DND-41 (cell line): ENCODE measurements around the gene RGL1.

ENCODE experiments used
- ATAC-seq: fragments of 200-7000 bp; cut with Tn5 transposase; 3 replicates; pipeline ENCODE4 v1.9.1; 2021; ENCODE audit warnings: low read depth; ENCODE audit not compliant: insufficient read depth
- DNase-seq: peaks from one replicate; pipeline ENCODE4 v3.0.0-alpha.2; 2020
- H2AFZ ChIP-seq: 2 replicates; pipeline ENCODE4 v1.6.0; 2012; ENCODE audit warnings: low read depth, low read length
- H3K27ac ChIP-seq: 2 replicates; pipeline ENCODE4 v1.5.1; 2012; ENCODE audit warnings: low read length, inconsistent platforms
- H3K27me3 ChIP-seq: fragments of 200-600 bp; sonication (generic); 2 replicates; pipeline ENCODE4 v1.6.0; 2012; ENCODE audit warnings: low read length, mild to moderate bottlenecking, inconsistent platforms; ENCODE audit not compliant: insufficient read depth, poor library complexity
- H3K36me3 ChIP-seq: 2 replicates; pipeline ENCODE4 v1.5.1; 2012; ENCODE audit warnings: low read length, inconsistent platforms; ENCODE audit not compliant: insufficient read depth
- H3K4me1 ChIP-seq: 2 replicates; pipeline ENCODE4 v1.5.1; 2012; ENCODE audit warnings: mild to moderate bottlenecking, low read length; ENCODE audit not compliant: insufficient read depth
- H3K4me2 ChIP-seq: 2 replicates; pipeline ENCODE4 v1.6.0; 2012; ENCODE audit warnings: mild to moderate bottlenecking, moderate library complexity, low read length, inconsistent platforms; ENCODE audit not compliant: insufficient read depth
- H3K4me3 ChIP-seq, 2 experiments: fragments of 200-600 bp in 1 of 2; shearing (Covaris generic) in 1 of 2; 2 replicates each; pipeline ENCODE4 v1.5.1; 2012 to 2016; ENCODE audit warnings: inconsistent platforms in 2 of 2, low read length in 2 of 2, mild to moderate bottlenecking in 2 of 2, low read depth in 1 of 2, moderate library complexity in 1 of 2
- H3K79me2 ChIP-seq: 2 replicates; pipeline ENCODE4 v1.6.0; 2012; ENCODE audit warnings: low read length, inconsistent platforms; ENCODE audit not compliant: insufficient read depth
- H3K9ac ChIP-seq: 2 replicates; pipeline ENCODE4 v1.6.0; 2012; ENCODE audit warnings: low read depth, mild to moderate bottlenecking, inconsistent platforms, low read length, moderate library complexity
- H3K9me3 ChIP-seq: 2 replicates; pipeline ENCODE4 v1.5.1; 2012; ENCODE audit warnings: low read length, moderate library complexity, mild to moderate bottlenecking, inconsistent platforms; ENCODE audit not compliant: insufficient read depth, severe bottlenecking
- H4K20me1 ChIP-seq: 2 replicates; pipeline ENCODE4 v1.6.0; 2012; ENCODE audit warnings: low read length; ENCODE audit not compliant: insufficient read depth
- EZH2 ChIP-seq: IDR thresholded peaks from 3 replicates; pipeline ENCODE4 v1.6.1; 2012; ENCODE audit warnings: borderline replicate concordance, low read depth, mild to moderate bottlenecking, moderate library complexity, low read length, inconsistent platforms; ENCODE audit not compliant: severe bottlenecking
- TF ChIP-seq, protein P1 (sequence below): IDR thresholded peaks from 2 replicates; pipeline ENCODE4 v1.5.1; 2012; ENCODE audit warnings: borderline replicate concordance, low read length, moderate library complexity, mild to moderate bottlenecking; ENCODE audit not compliant: poor library complexity, severe bottlenecking; ENCODE audit errors: extremely low read depth

The RGL1 gene

DNA sequence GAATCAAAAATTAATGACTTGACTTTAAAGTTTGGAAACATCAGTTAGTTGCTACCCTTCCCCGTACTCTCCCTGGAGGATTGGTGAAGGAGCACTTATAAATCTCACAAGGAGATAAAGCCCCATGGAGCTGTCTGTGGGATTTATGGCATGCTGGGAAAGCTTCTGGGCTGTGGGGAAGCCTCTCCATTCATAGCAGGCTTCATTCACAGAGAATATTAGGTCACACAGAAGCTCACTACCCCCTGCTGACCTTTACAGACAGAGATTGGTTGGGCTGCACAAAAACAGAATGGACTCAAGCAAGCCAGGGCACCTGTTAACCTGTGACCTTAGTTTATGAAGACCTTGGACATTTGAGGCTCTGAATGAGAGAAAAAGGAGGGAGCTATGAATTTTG lies 32.1 kb downstream of the RGL1 start:
- no peak for ATAC-seq
- no peak for TF ChIP-seq EZH2
- TF ChIP-seq, protein P1, sequence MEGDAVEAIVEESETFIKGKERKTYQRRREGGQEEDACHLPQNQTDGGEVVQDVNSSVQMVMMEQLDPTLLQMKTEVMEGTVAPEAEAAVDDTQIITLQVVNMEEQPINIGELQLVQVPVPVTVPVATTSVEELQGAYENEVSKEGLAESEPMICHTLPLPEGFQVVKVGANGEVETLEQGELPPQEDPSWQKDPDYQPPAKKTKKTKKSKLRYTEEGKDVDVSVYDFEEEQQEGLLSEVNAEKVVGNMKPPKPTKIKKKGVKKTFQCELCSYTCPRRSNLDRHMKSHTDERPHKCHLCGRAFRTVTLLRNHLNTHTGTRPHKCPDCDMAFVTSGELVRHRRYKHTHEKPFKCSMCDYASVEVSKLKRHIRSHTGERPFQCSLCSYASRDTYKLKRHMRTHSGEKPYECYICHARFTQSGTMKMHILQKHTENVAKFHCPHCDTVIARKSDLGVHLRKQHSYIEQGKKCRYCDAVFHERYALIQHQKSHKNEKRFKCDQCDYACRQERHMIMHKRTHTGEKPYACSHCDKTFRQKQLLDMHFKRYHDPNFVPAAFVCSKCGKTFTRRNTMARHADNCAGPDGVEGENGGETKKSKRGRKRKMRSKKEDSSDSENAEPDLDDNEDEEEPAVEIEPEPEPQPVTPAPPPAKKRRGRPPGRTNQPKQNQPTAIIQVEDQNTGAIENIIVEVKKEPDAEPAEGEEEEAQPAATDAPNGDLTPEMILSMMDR, result no peak
- Histone ChIP-seq H4K20me1 (no peaks in the 10 kb centered on the region), H3K4me3 (no peak overlapping the region), H3K27ac (no peak overlapping the region), H3K27me3 (no peaks in the 10 kb centered on the region), H2AFZ (no peak overlapping the region), H3K4me1 (peaks cover 3% of the 10 kb centered on the region; the same call in 1 of the 2 replicates), H3K36me3 (no peaks in the 10 kb centered on the region), H3K9me3 (no peaks in the 10 kb centered on the region), H3K79me2 (no peaks in the 10 kb centered on the region), H3K9ac (no peak overlapping the region), H3K4me2 (no peak overlapping the region)
- DNase-seq, result no peak

- no peaks in the 10 kb centered on the region for H4K20me1 ChIP-seq
- H3K79me2 ChIP-seq, result no peaks in the 10 kb centered on the region
- H3K36me3 ChIP-seq, result no peaks in the 10 kb centered on the region
- H3K4me1 ChIP-seq, result peaks cover 6% of the 10 kb centered on the region; the same call in 1 of the 2 replicates
- no peak overlapping the region for H3K9ac ChIP-seq
- DNase-seq (no peak), ATAC-seq (no peak)
- no peak overlapping the region for H3K4me2 ChIP-seq
- no peaks in the 10 kb centered on the region for H3K9me3 ChIP-seq
- no peaks in the 10 kb centered on the region for H3K27me3 ChIP-seq
- H3K27ac ChIP-seq, result no peak overlapping the region
- TF ChIP-seq, protein P1, result no peak
- no peak for TF ChIP-seq EZH2
- no peak overlapping the region for H3K4me3 ChIP-seq
- H2AFZ ChIP-seq, result no peak overlapping the region
Measured at GRCh38 chr1:183838221-183838620, 33.3 kb downstream of the RGL1 start.

DNA sequence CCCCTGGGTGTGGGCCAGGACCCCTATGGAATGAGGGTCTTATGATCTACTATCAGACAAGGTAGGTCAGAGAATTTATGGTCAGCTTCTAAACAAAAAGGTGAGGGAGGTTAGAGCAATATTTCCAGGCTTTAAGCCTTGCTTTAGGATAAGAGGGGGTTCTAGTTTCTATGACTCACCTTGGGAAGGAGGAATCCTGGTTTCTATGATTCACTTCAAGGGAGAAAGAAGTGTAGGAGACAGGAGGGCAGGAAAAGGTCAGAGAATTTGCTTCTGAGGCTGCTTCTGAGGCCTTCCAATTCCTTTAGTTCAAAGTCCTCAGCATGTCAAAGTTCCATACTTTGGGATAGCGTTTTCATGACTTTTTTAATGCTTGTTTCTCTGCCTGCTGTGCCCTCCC lies 35.2 kb downstream of the RGL1 start:
- Histone ChIP-seq H3K4me1 (peaks cover 6% of the 10 kb centered on the region; the same call in 1 of the 2 replicates), H3K4me2 (no peak overlapping the region), H2AFZ (no peak overlapping the region), H3K9me3 (no peaks in the 10 kb centered on the region), H3K79me2 (no peaks in the 10 kb centered on the region), H3K27ac (no peak overlapping the region), H3K36me3 (no peaks in the 10 kb centered on the region), H3K4me3 (no peak overlapping the region), H3K9ac (no peak overlapping the region), H4K20me1 (no peaks in the 10 kb centered on the region), H3K27me3 (no peaks in the 10 kb centered on the region)
- TF ChIP-seq EZH2, result no peak
- TF ChIP-seq, protein P1, result no peak
- ATAC-seq, result no peak
- DNase-seq, result no peak

DNA sequence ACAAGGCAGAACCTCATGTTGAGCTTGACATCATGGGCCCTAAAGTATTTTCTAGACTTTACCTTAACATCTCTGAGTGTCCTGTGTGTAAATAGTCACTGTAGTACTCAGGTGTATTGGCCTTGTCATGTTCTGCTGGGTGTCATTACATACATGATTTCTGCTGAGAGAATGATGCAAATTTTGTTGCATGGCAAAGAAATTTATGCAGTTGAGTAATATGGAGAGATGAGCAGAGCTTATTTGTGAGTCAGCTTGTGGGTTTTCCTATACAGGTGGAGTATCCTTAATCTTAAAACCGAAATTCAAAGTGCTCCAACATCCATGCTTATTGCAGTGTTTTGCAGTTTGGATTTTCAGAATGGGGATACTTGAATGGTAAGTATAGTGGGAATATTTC lies 36.6 kb downstream of the RGL1 start:
- ATAC-seq (no peak), DNase-seq (no peak)
- Histone ChIP-seq H2AFZ (no peak overlapping the region), H3K9me3 (no peaks in the 10 kb centered on the region), H3K4me2 (no peak overlapping the region), H3K4me3 (no peak overlapping the region), H3K36me3 (no peaks in the 10 kb centered on the region), H4K20me1 (no peaks in the 10 kb centered on the region), H3K9ac (no peak overlapping the region), H3K4me1 (peaks cover 6% of the 10 kb centered on the region; the same call in 1 of the 2 replicates), H3K79me2 (no peaks in the 10 kb centered on the region), H3K27ac (no peak overlapping the region), H3K27me3 (no peaks in the 10 kb centered on the region)
- TF ChIP-seq, protein P1, result no peak
